AG04449 (cell line): ENCODE measurements around the gene NLGN1.
"Not testable (repeated sequence)": the region's sequence is repeated elsewhere in the genome, so short reads cannot be mapped to it uniquely, and the experiment has no call there.

ENCODE experiments used
- CTCF ChIA-PET: fragments of 350-600 bp; formaldehyde crosslinking; extraction: SDS; loops from one replicate; lab custom pipeline; 2021; ENCODE audit warnings: antibody characterized with exemption; lab: Yijun Ruan, JAX
- POLR2A ChIA-PET: fragments of 400-600, 350-600 bp; formaldehyde crosslinking; extraction: SDS; loops from one replicate; lab custom pipeline; 2020; ENCODE audit warnings: antibody characterized with exemption, inconsistent platforms; lab: Yijun Ruan, JAX
- DNase-seq: peaks from one replicate; pipeline ENCODE4 v3.0.0-alpha.2; 2010; ENCODE audit warnings: low read depth, low spot score
- H3K4me3 ChIP-seq: 2 replicates; pipeline ENCODE4 v1.5.1; 2011; ENCODE audit warnings: low read depth, mild to moderate bottlenecking, control low read depth, low read length
- CTCF ChIP-seq: IDR thresholded peaks from one replicate; pipeline ENCODE4 v1.5.1; 2011; ENCODE audit warnings: mild to moderate bottlenecking, moderate library complexity, low read length, control low read depth, inconsistent platforms; ENCODE audit not compliant: insufficient read depth; ENCODE audit errors: missing control alignments

Gene NLGN1

DNA sequence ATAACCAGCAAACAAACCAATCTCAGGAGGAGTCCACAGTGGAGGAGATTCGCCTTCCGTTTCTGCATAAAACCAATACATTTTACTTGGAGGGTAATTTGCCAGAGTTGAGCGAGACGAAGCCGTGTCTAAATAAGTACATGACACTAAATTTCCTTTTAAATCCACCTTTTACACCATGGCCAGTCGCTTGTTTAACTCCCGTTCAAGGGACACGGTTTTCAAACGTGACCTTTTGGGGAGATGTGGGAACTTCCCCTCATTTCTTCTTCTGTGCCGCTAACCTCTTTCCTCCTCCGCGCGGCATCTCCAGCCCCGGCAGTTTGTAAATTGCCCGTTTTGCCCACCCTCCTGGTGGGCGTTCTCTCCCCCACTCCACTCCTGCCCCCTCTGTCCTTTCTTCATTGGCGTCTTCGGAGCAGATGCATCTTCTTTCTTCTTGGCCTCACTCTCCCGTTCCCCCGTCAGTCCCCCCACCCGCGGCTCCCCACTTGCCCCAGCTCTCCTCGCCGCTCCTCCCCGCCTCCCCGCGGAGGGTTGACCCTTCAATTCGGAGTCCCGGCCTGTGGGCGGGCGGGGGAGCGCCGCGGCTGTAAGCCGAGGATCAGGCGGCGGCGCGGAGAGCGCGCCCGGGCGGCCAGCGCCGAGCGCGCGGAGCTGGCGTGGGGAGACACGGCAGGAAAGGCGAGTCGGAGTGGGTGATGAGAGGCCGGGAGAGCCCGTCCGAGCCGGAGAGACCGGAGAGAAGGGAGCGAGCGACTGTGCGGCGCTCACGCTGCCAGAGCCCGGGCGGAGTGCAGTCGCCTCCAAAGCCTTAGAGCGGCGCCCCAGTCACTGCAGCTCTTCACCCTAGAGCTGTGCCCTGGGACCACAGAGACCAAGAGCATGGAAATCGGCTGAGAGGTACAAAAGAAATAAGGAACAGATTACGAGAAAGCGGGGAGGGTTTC, at the start of gene NLGN1:
TSS of gene NLGN1 (plus strand) at position 584 of the 950 bp plus-strand sequence.
- DNase-seq: peak; percentile 16
- ChIA-PET POLR2A (interaction anchor here (0.6 to 0.7 kb wide), 2 partner anchors 608 to 1614 kb away, joined by 3 to 4 read pairs; no protein-coding TSS in a partner anchor), CTCF (interaction anchor here (1.5 to 2.3 kb wide), 4 partner anchors 10 to 156 kb away, joined by 3 to 8 read pairs (median 6); no protein-coding TSS in a partner anchor)
- peak within 1 kb of the TSS; percentile 79 for H3K4me3 ChIP-seq
- TF ChIP-seq CTCF: peak; percentile 27

- no peak for DNase-seq
- POLR2A ChIA-PET: no interaction called here
- no peak for TF ChIP-seq CTCF
- CTCF ChIA-PET: interaction anchor here (0.7 to 1.6 kb wide), 2 partner anchors 22 to 924 kb away, joined by 3 read pairs; no protein-coding TSS in a partner anchor
- H3K4me3 ChIP-seq: no peak overlapping the region
These were observed 45.7 kb upstream of the NLGN1 start for GRCh38 chr3:173351886-173352285.

DNA sequence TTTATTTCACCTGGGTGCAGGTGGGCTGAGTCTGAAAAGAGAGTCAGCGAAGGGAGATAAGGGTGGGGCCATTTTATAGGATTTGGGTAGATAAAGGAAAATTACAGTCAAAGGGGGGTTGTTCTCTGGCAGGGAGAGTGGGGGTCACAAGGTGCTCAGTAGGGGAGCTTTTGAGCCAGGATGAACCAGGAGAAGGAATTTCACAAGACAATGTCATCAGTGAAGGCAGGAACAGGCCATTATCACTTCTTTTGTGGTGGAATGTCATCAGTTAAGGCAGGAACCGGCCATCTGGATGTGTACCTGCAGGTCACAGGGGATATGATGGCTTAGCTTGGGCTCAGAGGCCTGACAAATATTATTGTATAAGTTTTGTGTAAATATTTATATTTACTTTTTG, 44.4 kb upstream of the NLGN1 start:
- CTCF ChIA-PET: interaction anchor here (1.6 kb wide), 1 partner anchor 21 kb away, joined by 3 read pairs; no protein-coding TSS in a partner anchor
- DNase-seq, H3K4me3 ChIP-seq, POLR2A ChIA-PET: not testable (repeated sequence)

GRCh38 chr3:173354124-173354523, 43.4 kb upstream of the NLGN1 start:
- POLR2A ChIA-PET: no interaction called here
- no peak overlapping the region for H3K4me3 ChIP-seq
- DNase-seq: no peak
- CTCF ChIA-PET: no interaction called here
- TF ChIP-seq CTCF: no peak

GRCh38 chr3:173371848-173372487, 25.6 kb upstream of the NLGN1 start:
- ChIA-PET POLR2A (no interaction called here), CTCF (interaction anchor here (1.0 to 3.8 kb wide), 10 partner anchors 8 to 213 kb away, joined by 4 to 57 read pairs (median 6); no protein-coding TSS in a partner anchor)
- DNase-seq: no peak
- peak; percentile 73 for TF ChIP-seq CTCF
- no peak overlapping the region for H3K4me3 ChIP-seq

DNA sequence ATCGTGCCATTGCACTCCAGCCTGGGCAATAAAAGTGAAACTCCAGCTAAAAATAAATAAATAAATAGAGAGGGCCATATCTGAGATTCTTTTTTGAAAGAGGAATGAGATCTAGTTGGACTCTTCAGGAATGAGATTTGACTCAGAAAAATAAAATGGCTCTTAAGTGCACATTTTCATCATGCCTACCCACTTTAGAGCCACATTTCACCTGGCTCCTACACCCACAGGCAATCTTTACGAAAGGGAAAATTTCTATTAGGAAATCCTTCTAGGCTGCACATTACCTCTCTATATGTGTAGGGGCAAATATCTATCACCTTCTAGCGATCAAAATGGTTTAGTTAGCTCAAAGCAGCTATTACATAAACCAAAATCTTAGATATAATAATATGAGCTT, 16.9 kb upstream of the NLGN1 start:
- DNase-seq: no peak
- POLR2A ChIA-PET: no interaction called here
- CTCF ChIA-PET: interaction anchor here (0.8 kb wide), 1 partner anchor 10 kb away, joined by 3 read pairs; no protein-coding TSS in a partner anchor
- no peak overlapping the region for H3K4me3 ChIP-seq
- no peak for TF ChIP-seq CTCF

- DNase-seq, POLR2A ChIA-PET, CTCF ChIA-PET, H3K4me3 ChIP-seq: not testable (repeated sequence)
These were observed 15.6 kb upstream of the NLGN1 start for GRCh38 chr3:173381936-173382335.
